ENCODE data around the gene HSPA9.

- TF ChIP-seq CTCF (IDR thresholded peaks at IDR 0.05; ENCODE audit: control extremely low read depth in 1 of 3, insufficient read depth in 1 of 3, low read depth in 1 of 3, low read length in 3 of 3): no peak
- TF ChIP-seq POLR2A (IDR thresholded peaks at IDR 0.05; ENCODE audit: control extremely low read depth in 1 of 2, low read depth in 2 of 2, low read length in 2 of 2): no peak
These were observed 5.6 kb upstream of the HSPA9 start for GRCh38 chr5:138580777-138581176.
